T-helper 17 cell (primary cell): ENCODE results near the gene CTCF. TPM values are rescaled to one million over a fixed set of nuclear protein-coding genes. Genes with fewer than 3 reads are reported as not detected.

Experiments used
- ATAC-seq: fragments of 150-1000 bp; cut with Tn5 transposase; 2 replicates; pipeline ENCODE4 v1.10.0; 2021; ENCODE audit warnings: mild to moderate bottlenecking, moderate library complexity
- DNase-seq, 3 donors: peaks; one replicate each; pipeline versions ENCODE4 v3.0.0 to v3.0.0-alpha.2; 2020 to 2021
- H3K9me3 ChIP-seq: one replicate; pipeline ENCODE4 v1.7.0; 2013; ENCODE audit warnings: low read length, mild to moderate bottlenecking; ENCODE audit not compliant: control insufficient read depth, poor library complexity, severe bottlenecking
- H3K27ac Mint-ChIP-seq: one replicate; pipeline ENCODE4 v1.8.0; 2022; ENCODE audit warnings: mild to moderate bottlenecking, moderate library complexity, mixed read lengths
- H3K27me3 Mint-ChIP-seq: one replicate; pipeline ENCODE4 v1.8.0; 2022; ENCODE audit warnings: mixed read lengths
- H3K36me3 Mint-ChIP-seq: one replicate; pipeline ENCODE4 v1.8.0; 2022; ENCODE audit warnings: low read depth, mixed read lengths
- H3K4me1 Mint-ChIP-seq: one replicate; pipeline ENCODE4 v1.8.0; 2022; ENCODE audit warnings: mild to moderate bottlenecking, mixed read lengths
- H3K4me3 Mint-ChIP-seq: one replicate; pipeline ENCODE4 v1.8.0; 2022; ENCODE audit warnings: mild to moderate bottlenecking, moderate library complexity, mixed read lengths
- total RNA-seq, 4 donors: library from RNA in 2 of 4; stranded (reverse) in 2 of 4; gene quantifications; one replicate each; pipeline ENCODE4 v1.2.3 and lab custom pipeline; 2022 to 2026

CTCF gene
- total RNA-seq, 2 donors from 2014 or later: 48.5 to 57.8 TPM

GRCh38 chr16:67562918-67563707, 787 bp downstream of the CTCF start:
- Mint-ChIP-seq H3K27ac (peak overlapping the region; percentile 91), H3K4me1 (peaks cover 36% of the 10 kb centered on the region), H3K4me3 (peak overlapping the region; percentile 90), H3K27me3 (no peaks in the 10 kb centered on the region), H3K36me3 (peaks cover 2% of the 10 kb centered on the region)
- ATAC-seq (peak; percentile 15), DNase-seq (peak; percentile 50 to 53 (median 53))
- H3K9me3 ChIP-seq: no peaks in the 10 kb centered on the region

GRCh38 chr16:67563708-67564468, 1.6 kb downstream of the CTCF start:
- ATAC-seq: no peak
- Mint-ChIP-seq H3K27me3 (no peaks in the 10 kb centered on the region), H3K27ac (peak overlapping the region; percentile 91), H3K4me3 (peak overlapping the region; percentile 90), H3K4me1 (peaks cover 40% of the 10 kb centered on the region), H3K36me3 (peaks cover 2% of the 10 kb centered on the region)
- no peaks in the 10 kb centered on the region for H3K9me3 ChIP-seq
- no peak for DNase-seq

GRCh38 chr16:67565470-67566100, 3.3 kb downstream of the CTCF start:
- peaks cover 2% of the 10 kb centered on the region for H3K36me3 Mint-ChIP-seq

GRCh38 chr16:67571464-67571863, 9.1 kb downstream of the CTCF start:
- DNase-seq: no peak
- Mint-ChIP-seq H3K27ac (peak overlapping the region; percentile 43), H3K4me3 (no peak overlapping the region), H3K36me3 (peaks cover 4% of the 10 kb centered on the region), H3K4me1 (peaks cover 16% of the 10 kb centered on the region), H3K27me3 (no peaks in the 10 kb centered on the region)
- no peak for ATAC-seq
- no peaks in the 10 kb centered on the region for H3K9me3 ChIP-seq

More at GRCh38 chr16:67565470-67566100, 3.3 kb downstream of the CTCF start:
- peaks cover 34% of the 10 kb centered on the region for H3K4me1 Mint-ChIP-seq
- H3K27ac Mint-ChIP-seq: no peak overlapping the region
- ATAC-seq (no peak), DNase-seq (no peak)
- H3K9me3 ChIP-seq: no peaks in the 10 kb centered on the region
- no peaks in the 10 kb centered on the region for H3K27me3 Mint-ChIP-seq
- peak overlapping the region; percentile 33 for H3K4me3 Mint-ChIP-seq

GRCh38 chr16:67571981-67572431, 9.7 kb downstream of the CTCF start:
- H3K9me3 ChIP-seq: no peaks in the 10 kb centered on the region
- ATAC-seq (no peak), DNase-seq (no peak)
- Mint-ChIP-seq H3K27me3 (no peaks in the 10 kb centered on the region), H3K36me3 (peaks cover 4% of the 10 kb centered on the region), H3K27ac (peak overlapping the region; percentile 43), H3K4me1 (peaks cover 14% of the 10 kb centered on the region), H3K4me3 (no peak overlapping the region)

- no peak for DNase-seq
- Mint-ChIP-seq H3K4me3 (no peak overlapping the region), H3K36me3 (peaks cover 2% of the 10 kb centered on the region), H3K27ac (peak overlapping the region; percentile 53), H3K27me3 (no peaks in the 10 kb centered on the region), H3K4me1 (peaks cover 21% of the 10 kb centered on the region)
- H3K9me3 ChIP-seq: no peaks in the 10 kb centered on the region
- no peak for ATAC-seq
These were observed 17.4 kb downstream of the CTCF start for GRCh38 chr16:67579686-67580085.

GRCh38 chr16:67580202-67580601, 17.9 kb downstream of the CTCF start:
- Mint-ChIP-seq H3K27ac (peak overlapping the region; percentile 53), H3K4me3 (no peak overlapping the region), H3K27me3 (no peaks in the 10 kb centered on the region), H3K4me1 (peaks cover 21% of the 10 kb centered on the region), H3K36me3 (peaks cover 2% of the 10 kb centered on the region)
- DNase-seq (no peak), ATAC-seq (no peak)
- no peaks in the 10 kb centered on the region for H3K9me3 ChIP-seq

- Mint-ChIP-seq H3K27me3 (no peaks in the 10 kb centered on the region), H3K27ac (no peak overlapping the region), H3K4me3 (no peak overlapping the region), H3K4me1 (peaks cover 31% of the 10 kb centered on the region), H3K36me3 (peaks cover 3% of the 10 kb centered on the region)
- ATAC-seq (no peak), DNase-seq (no peak)
- H3K9me3 ChIP-seq: no peaks in the 10 kb centered on the region
These were observed 31.0 kb downstream of the CTCF start for GRCh38 chr16:67593288-67593687.

- H3K27me3 Mint-ChIP-seq: no peaks in the 10 kb centered on the region
- peaks cover 32% of the 10 kb centered on the region for H3K4me1 Mint-ChIP-seq
- peak overlapping the region; percentile 67 for H3K27ac Mint-ChIP-seq
- H3K36me3 Mint-ChIP-seq: peaks cover 3% of the 10 kb centered on the region
- H3K9me3 ChIP-seq: no peaks in the 10 kb centered on the region
- DNase-seq (no peak), ATAC-seq (no peak)
- no peak overlapping the region for H3K4me3 Mint-ChIP-seq
These were observed 31.4 kb downstream of the CTCF start for GRCh38 chr16:67593701-67594100.

- no peak for DNase-seq
- no peak for ATAC-seq
- H3K9me3 ChIP-seq: no peaks in the 10 kb centered on the region
- no peak overlapping the region for H3K4me3 Mint-ChIP-seq
- no peaks in the 10 kb centered on the region for H3K27me3 Mint-ChIP-seq
- H3K4me1 Mint-ChIP-seq: peaks cover 33% of the 10 kb centered on the region
- H3K36me3 Mint-ChIP-seq: peaks cover 4% of the 10 kb centered on the region
- H3K27ac Mint-ChIP-seq: peak overlapping the region; percentile 67
These were observed 32.1 kb downstream of the CTCF start for GRCh38 chr16:67594256-67594915.

GRCh38 chr16:67594956-67595355, 32.6 kb downstream of the CTCF start:
- Mint-ChIP-seq H3K27me3 (no peaks in the 10 kb centered on the region), H3K36me3 (peaks cover 4% of the 10 kb centered on the region), H3K4me1 (peaks cover 34% of the 10 kb centered on the region), H3K4me3 (no peak overlapping the region), H3K27ac (peak overlapping the region; percentile 67)
- ATAC-seq (no peak), DNase-seq (no peak)
- no peaks in the 10 kb centered on the region for H3K9me3 ChIP-seq

GRCh38 chr16:67598527-67598926, 36.2 kb downstream of the CTCF start:
- DNase-seq: no peak
- ATAC-seq: no peak
- Mint-ChIP-seq H3K27ac (peak overlapping the region; percentile 39), H3K4me1 (peaks cover 30% of the 10 kb centered on the region), H3K27me3 (no peaks in the 10 kb centered on the region), H3K36me3 (peaks cover 4% of the 10 kb centered on the region), H3K4me3 (no peak overlapping the region)
- no peaks in the 10 kb centered on the region for H3K9me3 ChIP-seq

GRCh38 chr16:67605641-67606040, 43.3 kb downstream of the CTCF start:
- H3K9me3 ChIP-seq: no peaks in the 10 kb centered on the region
- Mint-ChIP-seq H3K27ac (peak overlapping the region; percentile 51), H3K36me3 (no peaks in the 10 kb centered on the region), H3K4me1 (peaks cover 22% of the 10 kb centered on the region), H3K4me3 (no peak overlapping the region), H3K27me3 (no peaks in the 10 kb centered on the region)
- DNase-seq: no peak
- ATAC-seq: no peak
